ENCODE data around the gene DPM3.
"Not testable (repeated sequence)": the region's sequence is repeated elsewhere in the genome, so short reads cannot be mapped to it uniquely, and the experiment has no call there.

DPM3 gene

DNA sequence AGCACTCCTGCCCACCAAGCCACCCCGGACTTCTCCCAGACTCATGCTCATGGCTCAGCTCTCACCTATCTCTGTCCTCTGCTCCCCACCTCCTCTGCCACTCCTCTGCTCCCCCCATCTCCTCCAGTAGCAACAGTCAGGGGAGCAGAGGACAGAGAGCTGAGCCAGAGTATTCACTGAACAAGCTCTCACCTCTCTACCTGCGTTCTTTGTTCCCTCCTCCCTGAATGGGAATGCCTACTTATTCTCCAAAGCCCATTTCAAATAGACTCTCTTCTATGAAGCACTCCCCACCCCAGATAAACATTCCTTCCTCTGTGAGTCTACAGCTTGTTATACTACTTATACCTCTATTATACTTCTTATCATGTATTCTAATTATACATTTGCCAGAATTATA, 19.1 kb downstream of the DPM3 start:
- Histone ChIP-seq H3F3A (ENCODE audit: control insufficient read depth, insufficient read depth) (no peaks in the 10 kb centered on the region), H3K4me2 (ENCODE audit: low read length) (no peak overlapping the region), H3K9me2 (replicated peaks; ENCODE audit: control insufficient read depth, low read length) (no peaks in the 10 kb centered on the region), H3K27me3 (ENCODE audit: control insufficient read depth, low read length) (peaks cover 62% of the 10 kb centered on the region), H3K36me3 (ENCODE audit: control insufficient read depth, low read length) (no peaks in the 10 kb centered on the region), H3K9me3 (ENCODE audit: control insufficient read depth, insufficient read depth, low read length) (no peaks in the 10 kb centered on the region), H4K20me1 (ENCODE audit: control insufficient read depth, insufficient read depth, low read depth, low read length) (no peaks in the 10 kb centered on the region), H3K79me2 (ENCODE audit: control insufficient read depth, low read length) (no peaks in the 10 kb centered on the region), H3K4me1 (ENCODE audit: control insufficient read depth, low read length) (no peaks in the 10 kb centered on the region), H3K27ac (ENCODE audit: low read depth, low read length) (no peak overlapping the region), H3K4me3 (ENCODE audit: low read length) (no peak overlapping the region)
- TF ChIP-seq EZH2phosphoT487 (IDR thresholded peaks at IDR 0.05; ENCODE audit: borderline replicate concordance, low read length): no peak
- TF ChIP-seq, protein P1, sequence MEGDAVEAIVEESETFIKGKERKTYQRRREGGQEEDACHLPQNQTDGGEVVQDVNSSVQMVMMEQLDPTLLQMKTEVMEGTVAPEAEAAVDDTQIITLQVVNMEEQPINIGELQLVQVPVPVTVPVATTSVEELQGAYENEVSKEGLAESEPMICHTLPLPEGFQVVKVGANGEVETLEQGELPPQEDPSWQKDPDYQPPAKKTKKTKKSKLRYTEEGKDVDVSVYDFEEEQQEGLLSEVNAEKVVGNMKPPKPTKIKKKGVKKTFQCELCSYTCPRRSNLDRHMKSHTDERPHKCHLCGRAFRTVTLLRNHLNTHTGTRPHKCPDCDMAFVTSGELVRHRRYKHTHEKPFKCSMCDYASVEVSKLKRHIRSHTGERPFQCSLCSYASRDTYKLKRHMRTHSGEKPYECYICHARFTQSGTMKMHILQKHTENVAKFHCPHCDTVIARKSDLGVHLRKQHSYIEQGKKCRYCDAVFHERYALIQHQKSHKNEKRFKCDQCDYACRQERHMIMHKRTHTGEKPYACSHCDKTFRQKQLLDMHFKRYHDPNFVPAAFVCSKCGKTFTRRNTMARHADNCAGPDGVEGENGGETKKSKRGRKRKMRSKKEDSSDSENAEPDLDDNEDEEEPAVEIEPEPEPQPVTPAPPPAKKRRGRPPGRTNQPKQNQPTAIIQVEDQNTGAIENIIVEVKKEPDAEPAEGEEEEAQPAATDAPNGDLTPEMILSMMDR (IDR thresholded peaks at IDR 0.05; ENCODE audit: low read depth, low read length, poor library complexity, severe bottlenecking): no peak

DNA sequence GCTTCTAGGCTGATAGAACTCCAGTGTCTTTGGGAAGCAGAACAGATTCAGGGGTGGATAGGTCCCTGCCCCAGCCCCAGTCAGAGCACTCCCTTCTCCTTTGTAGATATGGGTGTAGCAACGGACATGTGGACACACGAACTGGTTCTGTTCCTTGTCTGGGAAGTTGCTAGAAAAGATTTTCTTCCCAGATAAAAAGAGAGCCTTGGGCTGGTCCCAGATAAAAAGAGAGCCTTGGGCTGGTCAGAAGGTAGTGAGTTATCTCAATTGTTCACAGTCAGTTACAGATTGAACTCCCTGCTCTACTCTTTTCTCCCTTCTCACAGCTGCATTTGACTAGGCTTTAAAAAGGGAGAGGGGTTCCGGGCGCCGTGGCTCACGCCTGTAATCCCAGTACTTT, 20.1 kb downstream of the DPM3 start:
- Histone ChIP-seq H3K36me3 (ENCODE audit: control insufficient read depth, low read length) (no peaks in the 10 kb centered on the region), H3K4me2 (ENCODE audit: low read length) (no peak overlapping the region), H3K27ac (ENCODE audit: low read depth, low read length) (no peak overlapping the region), H3F3A (ENCODE audit: control insufficient read depth, insufficient read depth) (no peaks in the 10 kb centered on the region), H3K9me2 (replicated peaks; ENCODE audit: control insufficient read depth, low read length) (no peaks in the 10 kb centered on the region), H3K4me1 (ENCODE audit: control insufficient read depth, low read length) (no peaks in the 10 kb centered on the region), H3K9me3 (ENCODE audit: control insufficient read depth, insufficient read depth, low read length) (no peaks in the 10 kb centered on the region), H3K27me3 (ENCODE audit: control insufficient read depth, low read length) (peaks cover 59% of the 10 kb centered on the region), H3K79me2 (ENCODE audit: control insufficient read depth, low read length) (no peaks in the 10 kb centered on the region), H4K20me1 (ENCODE audit: control insufficient read depth, insufficient read depth, low read depth, low read length) (no peaks in the 10 kb centered on the region), H3K4me3 (ENCODE audit: low read length) (no peak overlapping the region)
- TF ChIP-seq, protein P1 (IDR thresholded peaks at IDR 0.05; ENCODE audit: low read depth, low read length, poor library complexity, severe bottlenecking): no peak
- TF ChIP-seq EZH2phosphoT487 (IDR thresholded peaks at IDR 0.05; ENCODE audit: borderline replicate concordance, low read length): no peak

DNA sequence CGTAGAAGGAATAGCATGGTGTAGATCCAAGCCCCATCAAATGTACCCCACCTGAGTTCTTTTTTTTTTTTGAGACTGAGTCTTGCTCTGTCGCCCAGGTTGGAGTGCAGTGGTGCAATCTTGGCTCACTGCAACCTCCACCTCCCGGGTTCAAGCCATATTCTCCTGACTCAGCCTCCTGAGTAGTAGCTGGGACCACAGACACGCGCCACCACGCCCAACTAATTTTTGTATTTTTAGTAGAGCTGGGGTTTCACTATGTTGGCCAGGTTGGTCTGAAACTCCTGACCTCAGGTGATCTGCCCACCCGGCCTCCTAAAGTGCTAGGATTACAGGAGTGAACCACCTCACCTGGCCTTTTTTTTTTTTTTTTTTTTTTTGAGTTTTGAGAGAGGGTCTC, 22.2 kb downstream of the DPM3 start:
- H3K27ac ChIP-seq (ENCODE audit: low read depth, low read length); H3K9me3 ChIP-seq (ENCODE audit: control insufficient read depth, insufficient read depth, low read length); H3K4me2 ChIP-seq (ENCODE audit: low read length); H3K9me2 ChIP-seq (replicated peaks; ENCODE audit: control insufficient read depth, low read length); H3K4me3 ChIP-seq (ENCODE audit: low read length); H3K79me2 ChIP-seq (ENCODE audit: control insufficient read depth, low read length); H4K20me1 ChIP-seq (ENCODE audit: control insufficient read depth, insufficient read depth, low read depth, low read length); H3K4me1 ChIP-seq (ENCODE audit: control insufficient read depth, low read length); H3K36me3 ChIP-seq (ENCODE audit: control insufficient read depth, low read length); H3F3A ChIP-seq (ENCODE audit: control insufficient read depth, insufficient read depth): not testable (repeated sequence)
- peaks cover 43% of the 10 kb centered on the region for H3K27me3 ChIP-seq (ENCODE audit: control insufficient read depth, low read length)

DNA sequence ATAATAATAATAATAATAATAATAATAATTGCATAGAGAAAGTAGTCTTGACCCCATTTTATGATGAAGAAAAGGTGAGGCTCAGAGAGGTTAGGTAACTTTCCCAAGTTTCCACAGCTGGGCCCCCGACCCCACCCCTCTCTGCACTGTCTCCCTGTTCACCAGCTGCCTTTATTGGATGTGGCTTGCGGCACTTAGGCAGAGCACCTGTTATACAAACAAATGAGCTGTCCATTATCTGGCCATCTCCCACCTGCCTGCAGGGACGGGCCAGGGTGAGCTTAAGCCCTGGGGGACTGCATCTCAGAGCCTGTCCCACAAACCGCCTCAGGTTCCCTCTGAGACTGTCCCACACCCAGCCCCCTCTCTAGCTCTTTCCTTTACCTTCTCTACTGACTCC, 22.7 kb downstream of the DPM3 start:
- H3K36me3 ChIP-seq (ENCODE audit: control insufficient read depth, low read length): no peaks in the 10 kb centered on the region
- no peaks in the 10 kb centered on the region for H3K79me2 ChIP-seq (ENCODE audit: control insufficient read depth, low read length)
- H3K4me2 ChIP-seq (ENCODE audit: low read length): no peak overlapping the region
- H3K4me3 ChIP-seq (ENCODE audit: low read length): no peak overlapping the region
- H3K27me3 ChIP-seq (ENCODE audit: control insufficient read depth, low read length): peaks cover 42% of the 10 kb centered on the region
- TF ChIP-seq, protein P1 (IDR thresholded peaks at IDR 0.05; ENCODE audit: low read depth, low read length, poor library complexity, severe bottlenecking): no peak
- no peak for TF ChIP-seq EZH2phosphoT487 (IDR thresholded peaks at IDR 0.05; ENCODE audit: borderline replicate concordance, low read length)
- H3F3A ChIP-seq (ENCODE audit: control insufficient read depth, insufficient read depth): no peaks in the 10 kb centered on the region
- no peaks in the 10 kb centered on the region for H3K4me1 ChIP-seq (ENCODE audit: control insufficient read depth, low read length)
- no peak overlapping the region for H3K27ac ChIP-seq (ENCODE audit: low read depth, low read length)
- H3K9me3 ChIP-seq (ENCODE audit: control insufficient read depth, insufficient read depth, low read length): no peaks in the 10 kb centered on the region
- H3K9me2 ChIP-seq (replicated peaks; ENCODE audit: control insufficient read depth, low read length): no peaks in the 10 kb centered on the region
- no peaks in the 10 kb centered on the region for H4K20me1 ChIP-seq (ENCODE audit: control insufficient read depth, insufficient read depth, low read depth, low read length)

Data from DOHH2 (cell line).